ENCODE data around the gene KIF25.

KIF25 gene

GRCh38 chr6:168037242-168037641 is 39.8 kb downstream of the KIF25 start:
- DNase-seq (ENCODE audit: low spot score) = no peak

- DNase-seq (ENCODE audit: low spot score) = no peak
Observed at GRCh38 chr6:168037856-168038255, 40.4 kb downstream of the KIF25 start.

GRCh38 chr6:168038576-168039140 is 41.2 kb downstream of the KIF25 start:
- DNase-seq (ENCODE audit: low spot score) = no peak

GRCh38 chr6:168039301-168039700 is 41.8 kb downstream of the KIF25 start:
- DNase-seq (ENCODE audit: low spot score) = no peak

GRCh38 chr6:168039849-168040248 is 42.4 kb downstream of the KIF25 start:
- DNase-seq (ENCODE audit: low spot score) = no peak

GRCh38 chr6:168040856-168041496 is 43.5 kb downstream of the KIF25 start:
- no peak for DNase-seq (ENCODE audit: low spot score)

GRCh38 chr6:168041928-168042327 is 44.5 kb downstream of the KIF25 start:
- no peak for DNase-seq (ENCODE audit: low spot score)

GRCh38 chr6:168042426-168043192 is 45.1 kb downstream of the KIF25 start:
- no peak for DNase-seq (ENCODE audit: low spot score)

- DNase-seq (ENCODE audit: low spot score) = no peak
Observed at GRCh38 chr6:168043193-168043847, 45.8 kb downstream of the KIF25 start.

GRCh38 chr6:168043848-168044415 is 46.5 kb downstream of the KIF25 start:
- DNase-seq (ENCODE audit: low spot score) = no peak

GRCh38 chr6:168044521-168045130 is 47.2 kb downstream of the KIF25 start:
- DNase-seq (ENCODE audit: low spot score) = no peak

- DNase-seq (ENCODE audit: low spot score) = no peak
Observed at GRCh38 chr6:168045141-168045691, 47.7 kb downstream of the KIF25 start.

GRCh38 chr6:168045706-168046620 is 48.5 kb downstream of the KIF25 start:
- no peak for DNase-seq (ENCODE audit: low spot score)

GRCh38 chr6:168046696-168047095 is 49.2 kb downstream of the KIF25 start:
- DNase-seq (ENCODE audit: low spot score) = no peak

- DNase-seq (ENCODE audit: low spot score) = no peak
Observed at GRCh38 chr6:168047841-168048723, 50.6 kb downstream of the KIF25 start.

GRCh38 chr6:168048724-168049025 is 51.2 kb downstream of the KIF25 start:
- no peak for DNase-seq (ENCODE audit: low spot score)

GRCh38 chr6:168049277-168049676 is 51.8 kb downstream of the KIF25 start:
- no peak for DNase-seq (ENCODE audit: low spot score)

- DNase-seq (ENCODE audit: low spot score) = no peak
Observed at GRCh38 chr6:168049706-168050224, 52.3 kb downstream of the KIF25 start.

- no peak for DNase-seq (ENCODE audit: low spot score)
Observed at GRCh38 chr6:168050225-168050880, 52.9 kb downstream of the KIF25 start.
